Posterior cingulate gyrus (tissue), 11 donors: ENCODE results near the gene ST8SIA6.
"Not testable (repeated sequence)": the region's sequence is repeated elsewhere in the genome, so short reads cannot be mapped to it uniquely, and the experiment has no call there.

Experiments used
- DNase-seq, 10 donors: peaks; one replicate each; pipeline versions ENCODE4 v3.0.0 to v3.0.0-alpha.2; 2020 to 2021; ENCODE audit warnings: mixed read lengths in 3 of 10
- intact Hi-C: fragments of 100-400 bp; cut with DNase I; formaldehyde crosslinking; loops from one replicate; pipeline ENCODE4 v1.15.1; 2023

Gene ST8SIA6

GRCh38 chr10:17352583-17352982, 101.8 kb downstream of the ST8SIA6 start:
- intact Hi-C loops, result no loop called here
- no peak for DNase-seq

- DNase-seq, result no peak
- intact Hi-C loops, result no loop called here
Observed at GRCh38 chr10:17351506-17351905, 102.9 kb downstream of the ST8SIA6 start.

- no peak for DNase-seq
Observed at GRCh38 chr10:17349717-17350116, 104.7 kb downstream of the ST8SIA6 start.

GRCh38 chr10:17348501-17349349, 105.7 kb downstream of the ST8SIA6 start:
- DNase-seq, result peak in 2 of 10 donors; percentile 2 to 76
- intact Hi-C loops, result no loop called here

More at GRCh38 chr10:17349717-17350116, 104.7 kb downstream of the ST8SIA6 start:
- intact Hi-C loops, result no loop called here

- intact Hi-C loops, result no loop called here
- DNase-seq, result no peak
Observed at GRCh38 chr10:17348011-17348500, 106.3 kb downstream of the ST8SIA6 start.

- DNase-seq, result no peak
- intact Hi-C loops, result no loop called here
Observed at GRCh38 chr10:17344206-17344605, 110.2 kb downstream of the ST8SIA6 start.

- intact Hi-C loops, result no loop called here
- DNase-seq, result no peak
Observed at GRCh38 chr10:17343118-17343517, 111.3 kb downstream of the ST8SIA6 start.

- intact Hi-C loops, result no loop called here
- no peak for DNase-seq
Observed at GRCh38 chr10:17340144-17340829, 114.1 kb downstream of the ST8SIA6 start.

- no peak for DNase-seq
Observed at GRCh38 chr10:17335065-17335464, 119.3 kb downstream of the ST8SIA6 start.

GRCh38 chr10:17330501-17330900, 123.9 kb downstream of the ST8SIA6 start:
- no peak for DNase-seq
- intact Hi-C loops, result no loop called here

More at GRCh38 chr10:17335065-17335464, 119.3 kb downstream of the ST8SIA6 start:
- intact Hi-C loops, result no loop called here

GRCh38 chr10:17326377-17326776, 128.0 kb downstream of the ST8SIA6 start:
- DNase-seq, result no peak
- intact Hi-C loops, result no loop called here

GRCh38 chr10:17321957-17322356, 132.4 kb downstream of the ST8SIA6 start:
- intact Hi-C loops, DNase-seq: not testable (repeated sequence)

- intact Hi-C loops, result no loop called here
- no peak for DNase-seq
Observed at GRCh38 chr10:17316488-17317170, 137.8 kb downstream of the ST8SIA6 start.

GRCh38 chr10:17309435-17309834, 145.0 kb downstream of the ST8SIA6 start:
- intact Hi-C loops, result no loop called here

GRCh38 chr10:17307123-17307522, 147.3 kb downstream of the ST8SIA6 start:
- intact Hi-C loops, result no loop called here
- DNase-seq, result no peak

More at GRCh38 chr10:17309435-17309834, 145.0 kb downstream of the ST8SIA6 start:
- DNase-seq, result no peak

GRCh38 chr10:17292375-17292774, 162.0 kb downstream of the ST8SIA6 start:
- DNase-seq, result no peak
- intact Hi-C loops, result no loop called here

GRCh38 chr10:17290226-17290625, 164.2 kb downstream of the ST8SIA6 start:
- intact Hi-C loops, result no loop called here
- DNase-seq, result no peak

GRCh38 chr10:17289763-17290162, 164.6 kb downstream of the ST8SIA6 start:
- intact Hi-C loops, result no loop called here
- no peak for DNase-seq

- DNase-seq, result no peak
- intact Hi-C loops, result no loop called here
Observed at GRCh38 chr10:17286562-17287550, 167.5 kb downstream of the ST8SIA6 start.

- DNase-seq, result no peak
Observed at GRCh38 chr10:17282311-17282710, 172.1 kb downstream of the ST8SIA6 start.

More at GRCh38 chr10:17282311-17282710, 172.1 kb downstream of the ST8SIA6 start:
- intact Hi-C loops, result no loop called here
